Bronchial epithelial cell (primary cell): ENCODE data around the gene RPL6. TPM values are rescaled to one million over a fixed set of nuclear protein-coding genes. Genes with fewer than 3 reads are reported as not detected.
A peak's percentile ranks its signal among the peaks of the same experiment; 100 is the strongest.
"Not testable (repeated sequence)": the region's sequence is repeated elsewhere in the genome, so short reads cannot be mapped to it uniquely, and the experiment has no call there.

Experiments
- DNase-seq: peaks from one replicate; pipeline ENCODE4 v3.0.0-alpha.2; 2010; ENCODE audit warnings: low read depth
- FAIRE-seq: peaks from 2 replicates; lab custom pipeline; 2011; peaks lifted over from hg19 to GRCh38; lab: Jason Lieb, UNC
- H3K27me3 ChIP-seq: 2 replicates; pipeline ENCODE4 v1.5.1; 2011; ENCODE audit warnings: low read length; ENCODE audit not compliant: control insufficient read depth, insufficient read depth
- H3K36me3 ChIP-seq: 2 replicates; pipeline ENCODE4 v1.5.1; 2011; ENCODE audit warnings: low read length; ENCODE audit not compliant: control insufficient read depth, insufficient read depth
- H3K4me3 ChIP-seq: 2 replicates; pipeline ENCODE4 v1.5.1; 2011; ENCODE audit warnings: mild to moderate bottlenecking, low read depth, low read length, control low read depth
- CTCF ChIP-seq: IDR thresholded peaks from 2 replicates; pipeline ENCODE4 v1.5.1; 2011; ENCODE audit warnings: mild to moderate bottlenecking, moderate library complexity, low read length, control low read depth, inconsistent platforms; ENCODE audit not compliant: insufficient read depth, severe bottlenecking
- total RNA-seq: library from RNA; depleted of rRNA; stranded (reverse); fragments of >200 nt; gene quantifications from 2 replicates; pipeline ENCODE4 v1.2.1, GENCODE V29; 2014

The RPL6 gene
- total RNA-seq, 1 donor from 2014 or later = 1,320 TPM

- TF ChIP-seq CTCF = no peak
- no peak for DNase-seq
- H3K4me3 ChIP-seq = no peak overlapping the region
- no peak for FAIRE-seq
- no peaks in the 10 kb centered on the region for H3K27me3 ChIP-seq
- H3K36me3 ChIP-seq = no peaks in the 10 kb centered on the region
These were observed 4.6 kb upstream of the RPL6 start for GRCh38 chr12:112413855-112414625.

- peaks cover 19% of the 10 kb centered on the region for H3K36me3 ChIP-seq
- FAIRE-seq (no peak), DNase-seq (no peak)
- TF ChIP-seq CTCF = no peak
- H3K27me3 ChIP-seq = no peaks in the 10 kb centered on the region
- H3K4me3 ChIP-seq = no peak overlapping the region
These were observed 470 bp upstream of the RPL6 start for GRCh38 chr12:112409906-112410244.

GRCh38 chr12:112408621-112409020, 784 bp downstream of the RPL6 start:
- peaks cover 19% of the 10 kb centered on the region for H3K36me3 ChIP-seq
- DNase-seq = peak; percentile 27
- H3K4me3 ChIP-seq = peak overlapping the region; percentile 87
- no peak for FAIRE-seq
- no peak for TF ChIP-seq CTCF
- no peaks in the 10 kb centered on the region for H3K27me3 ChIP-seq

GRCh38 chr12:112407683-112408082, 1.7 kb downstream of the RPL6 start:
- not testable (repeated sequence) for H3K27me3 ChIP-seq, H3K4me3 ChIP-seq, DNase-seq, FAIRE-seq
- peaks cover 19% of the 10 kb centered on the region for H3K36me3 ChIP-seq

- TF ChIP-seq CTCF = no peak
- H3K4me3 ChIP-seq = no peak overlapping the region
- FAIRE-seq = no peak
These were observed 2.6 kb downstream of the RPL6 start for GRCh38 chr12:112406519-112407488.

GRCh38 chr12:112401903-112402498, 7.4 kb downstream of the RPL6 start:
- Histone ChIP-seq H3K36me3 (peaks cover 11% of the 10 kb centered on the region), H3K27me3 (no peaks in the 10 kb centered on the region), H3K4me3 (no peak overlapping the region)
- DNase-seq (no peak), FAIRE-seq (no peak)
- TF ChIP-seq CTCF = no peak

More at GRCh38 chr12:112406519-112407488, 2.6 kb downstream of the RPL6 start:
- Histone ChIP-seq H3K27me3 (no peaks in the 10 kb centered on the region), H3K36me3 (peaks cover 19% of the 10 kb centered on the region)
- no peak for DNase-seq
